ENCODE results near the gene OR2T11.
"Not testable (repeated sequence)": the region's sequence is repeated elsewhere in the genome, so short reads cannot be mapped to it uniquely, and the experiment has no call there.

OR2T11 gene

DNA sequence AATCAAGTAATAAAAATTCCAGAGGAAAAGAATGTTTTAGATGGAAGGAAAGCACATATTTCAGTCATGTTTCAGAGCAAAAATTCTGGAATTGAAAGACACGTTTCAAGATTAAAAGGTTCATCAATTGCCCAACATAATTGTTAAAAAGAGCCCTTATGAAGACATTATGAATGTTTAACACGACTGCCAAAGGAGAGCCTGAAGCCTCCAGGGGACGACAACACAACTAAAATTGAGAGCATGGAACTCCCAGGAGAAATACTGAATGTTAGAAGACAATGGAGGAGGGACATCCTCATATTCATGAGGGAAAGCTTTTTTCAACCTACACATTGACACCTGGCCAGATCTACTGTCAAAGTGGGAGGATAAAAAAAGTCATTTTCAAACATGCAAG lies 16.0 kb downstream of the OR2T11 start:
- peak; percentile 35 to 52 for DNase-seq

DNA sequence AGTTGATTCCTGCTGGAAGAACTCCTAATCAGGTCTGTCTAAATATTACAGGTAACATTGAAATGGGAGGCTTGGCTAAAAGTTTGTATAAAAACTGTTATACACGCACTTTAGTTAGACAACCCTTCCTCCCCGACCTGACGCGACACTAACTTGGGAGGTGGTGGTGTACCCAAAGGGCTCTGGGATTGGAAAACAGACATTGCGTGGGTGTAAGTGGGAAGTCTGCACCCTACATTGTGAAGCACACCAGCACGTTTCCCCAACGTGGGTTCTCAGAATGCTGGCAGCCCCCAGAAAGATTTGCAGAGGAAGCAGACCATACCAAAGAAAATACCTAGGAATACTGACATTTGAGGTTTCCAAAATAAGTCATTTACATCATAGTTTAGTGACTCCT lies 16.8 kb downstream of the OR2T11 start:
- DNase-seq = no peak

DNA sequence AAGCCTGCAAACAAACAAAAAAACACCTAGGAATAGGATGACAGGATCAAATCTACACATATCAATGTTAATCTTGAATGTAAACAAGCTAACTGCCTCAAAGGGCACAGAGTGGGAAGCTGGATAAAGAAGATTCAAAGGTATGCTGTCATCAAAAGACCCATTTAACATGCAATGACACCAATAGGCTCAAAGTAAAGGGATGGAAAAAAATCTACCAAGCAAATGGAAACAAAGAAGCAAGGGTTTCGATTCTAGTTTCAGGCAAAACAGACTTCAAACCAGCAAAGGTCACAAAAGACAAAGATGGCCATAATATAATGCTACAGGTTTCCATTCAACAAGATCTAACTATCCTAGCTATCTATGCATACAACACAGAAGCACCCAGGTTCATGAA lies 21.1 kb downstream of the OR2T11 start:
- no peak for DNase-seq

DNA sequence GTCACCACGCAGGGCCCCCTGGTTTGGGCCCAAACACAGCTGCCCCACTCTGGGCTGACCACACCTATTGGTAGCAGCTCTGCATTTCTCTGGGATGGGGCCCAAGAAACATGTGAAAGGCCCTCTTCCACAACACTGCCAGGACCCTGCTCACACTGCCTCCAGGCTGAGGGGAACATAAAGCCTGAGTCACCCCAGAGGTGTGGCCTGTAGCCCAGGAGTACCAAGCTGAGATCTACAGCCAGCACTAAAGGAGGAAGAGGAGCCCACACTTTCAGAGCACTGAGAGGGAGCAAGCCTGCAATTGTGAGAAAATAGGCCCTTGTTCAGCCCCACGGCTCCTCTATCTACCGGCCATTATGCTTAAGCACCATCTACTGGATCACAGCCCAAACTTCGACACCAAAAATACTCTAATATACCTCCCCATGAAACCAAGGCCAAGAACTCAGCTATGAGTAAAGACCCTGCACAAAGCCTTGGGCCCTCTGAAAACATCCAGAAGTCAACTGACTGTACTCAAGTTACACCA lies 22.9 kb downstream of the OR2T11 start:
- DNase-seq = no peak

DNA sequence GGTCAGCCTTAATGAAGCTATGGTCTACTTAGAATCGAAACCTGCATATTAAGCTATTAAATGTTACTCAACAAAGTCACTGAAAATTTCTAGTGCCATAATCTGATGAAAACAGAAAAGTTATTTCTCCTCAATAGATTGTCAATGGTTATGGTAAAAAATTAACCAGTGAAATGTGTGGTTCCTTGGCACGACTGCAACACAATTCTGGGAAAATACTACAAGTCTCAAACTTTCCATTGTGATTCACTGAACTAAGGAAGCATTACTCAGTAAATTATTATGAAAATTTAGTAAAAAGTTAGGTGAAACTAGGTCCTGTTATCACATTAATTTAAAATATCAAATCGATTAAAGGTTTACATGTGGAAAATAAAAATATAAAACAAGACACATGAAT lies 24.6 kb downstream of the OR2T11 start:
- DNase-seq = no peak

DNA sequence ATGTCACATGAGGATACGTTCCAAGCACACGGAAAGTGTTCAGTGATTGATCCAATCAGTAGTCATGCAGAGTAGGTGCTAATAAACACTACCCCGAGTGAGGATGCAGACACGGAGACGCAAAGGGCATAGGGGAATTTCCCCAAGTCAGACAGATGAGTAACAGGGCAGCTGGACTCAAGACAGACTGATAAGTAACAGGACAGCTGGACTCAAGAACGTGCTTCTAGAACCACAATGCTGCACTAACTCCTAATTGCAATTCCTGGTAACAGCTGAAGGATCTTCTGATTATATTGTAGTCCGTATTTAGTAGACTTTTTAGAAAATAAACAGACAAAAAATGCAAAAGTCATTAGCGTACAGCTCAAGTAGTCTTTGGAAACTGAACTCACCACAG lies 35.5 kb downstream of the OR2T11 start:
- no peak for DNase-seq

DNA sequence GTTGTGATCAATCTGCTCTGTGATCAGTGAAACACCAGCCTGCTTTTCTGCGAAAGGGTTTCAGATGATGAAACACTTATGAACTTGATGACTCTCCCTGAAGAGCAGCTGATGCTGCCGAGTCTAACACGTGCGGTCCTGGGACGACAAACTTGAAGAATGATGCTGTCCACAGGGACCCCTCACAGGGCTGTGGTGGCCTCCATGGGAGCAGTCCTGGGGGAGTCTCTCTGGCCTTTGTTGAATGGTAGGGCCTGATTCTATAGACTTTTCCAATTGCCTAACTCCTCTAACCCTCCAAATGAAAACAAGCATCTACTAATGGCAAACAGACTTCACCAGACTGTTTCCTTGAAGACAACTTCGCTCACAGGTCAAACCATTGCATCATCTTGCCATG lies 37.3 kb downstream of the OR2T11 start, which contains the start of gene OR2T10:
Gene OR2T10 (minus strand): TSS at position 112 of the 400 bp plus-strand sequence. CDS start 3,932 bp downstream, outside the sequence.
- no peak for DNase-seq

DNA sequence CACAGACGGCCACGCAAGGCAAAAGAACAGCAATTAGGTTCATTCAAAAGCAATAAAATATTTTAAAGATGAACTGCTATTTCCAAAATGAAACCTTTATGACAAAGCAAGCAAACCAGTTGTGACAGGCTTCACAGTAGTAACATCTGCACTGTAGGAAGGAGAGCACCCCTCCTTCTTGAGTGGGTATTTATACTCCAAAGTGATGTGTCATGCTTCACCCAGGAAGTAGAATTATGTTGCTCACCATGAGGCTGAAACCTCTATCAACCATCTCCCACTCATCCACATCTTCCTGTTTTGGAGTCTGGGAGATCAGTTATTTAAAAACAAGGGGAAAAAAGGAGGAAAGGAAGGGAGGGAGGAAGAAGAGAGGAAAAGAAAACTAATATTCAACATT lies 38.3 kb downstream of the OR2T11 start:
- DNase-seq = no peak

DNA sequence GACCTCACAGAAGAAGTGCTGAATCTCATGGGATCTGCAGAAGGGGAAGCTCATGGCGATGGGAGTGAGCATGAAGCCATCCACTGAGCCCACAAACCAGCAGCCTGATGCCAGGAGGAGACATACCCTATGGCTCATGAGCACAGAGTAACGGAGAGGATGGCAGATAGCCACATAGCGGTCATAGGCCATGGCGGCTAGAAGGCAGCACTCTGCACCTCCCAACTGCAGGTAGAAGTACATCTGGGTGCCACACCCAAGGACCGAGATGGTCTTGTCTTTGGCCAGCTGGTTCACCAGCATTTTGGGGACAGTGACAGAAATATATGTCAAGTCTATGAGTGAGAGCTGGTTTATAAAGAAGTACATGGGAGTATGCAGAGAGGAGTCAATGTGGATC lies 41.7 kb downstream of the OR2T11 start:
- no peak for DNase-seq

DNA sequence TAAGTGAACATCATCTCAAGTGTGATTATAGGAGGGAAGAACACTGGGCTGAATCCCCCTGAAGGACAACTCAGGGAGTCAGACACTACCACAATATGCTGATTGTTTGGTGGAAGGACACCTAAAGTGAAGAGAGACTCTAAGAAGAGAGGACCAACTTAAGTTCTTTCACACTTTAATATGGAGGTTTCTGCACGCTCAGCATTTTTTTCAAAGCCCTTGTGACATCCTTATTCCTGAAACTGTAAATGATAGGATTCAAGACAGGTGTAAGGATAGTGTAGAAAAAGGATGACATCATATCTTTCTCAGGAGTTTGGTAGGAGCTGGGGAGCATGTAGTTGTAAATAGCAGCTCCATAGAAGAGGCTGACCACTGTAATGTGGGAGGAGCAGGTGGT lies 42.2 kb downstream of the OR2T11 start:
- no peak for DNase-seq

DNA sequence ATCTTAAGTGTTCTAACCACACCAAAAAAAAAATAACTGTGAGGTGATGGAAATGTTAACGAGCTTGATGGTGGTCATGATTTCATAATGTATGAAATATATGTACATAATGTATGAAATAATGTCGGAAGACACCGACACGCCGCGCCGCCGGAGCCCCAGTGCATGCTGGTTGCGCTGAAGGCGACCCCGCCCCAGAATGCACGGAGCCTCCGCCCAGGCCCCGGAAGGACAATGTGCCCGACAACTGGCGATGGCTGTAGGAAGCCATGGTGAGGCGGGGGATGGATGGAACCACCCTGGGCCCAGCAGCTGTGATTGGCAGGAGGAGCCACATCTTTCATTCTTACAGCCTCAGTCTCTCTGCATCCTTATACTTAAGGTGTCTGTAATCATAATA lies 44.8 kb downstream of the OR2T11 start:
- DNase-seq = no peak

DNA sequence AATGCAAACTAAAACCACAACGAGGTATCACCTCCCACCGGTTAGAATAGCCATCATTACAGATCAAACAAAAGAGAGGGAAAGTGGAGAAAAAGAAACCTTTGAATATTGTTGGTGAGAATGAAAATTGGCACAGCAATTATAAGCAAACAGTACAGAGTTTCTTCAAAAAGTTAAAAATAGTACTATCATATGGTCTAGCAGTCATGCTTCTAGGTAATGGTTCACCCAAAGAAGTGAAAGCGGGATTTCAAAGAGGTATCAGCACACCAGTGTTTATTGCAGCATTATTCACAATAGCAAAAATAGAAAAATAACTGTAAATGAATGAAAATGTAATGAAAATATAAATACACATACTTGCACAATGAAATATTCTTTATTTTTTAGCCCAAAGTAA lies 45.6 kb downstream of the OR2T11 start:
- DNase-seq = no peak

DNA sequence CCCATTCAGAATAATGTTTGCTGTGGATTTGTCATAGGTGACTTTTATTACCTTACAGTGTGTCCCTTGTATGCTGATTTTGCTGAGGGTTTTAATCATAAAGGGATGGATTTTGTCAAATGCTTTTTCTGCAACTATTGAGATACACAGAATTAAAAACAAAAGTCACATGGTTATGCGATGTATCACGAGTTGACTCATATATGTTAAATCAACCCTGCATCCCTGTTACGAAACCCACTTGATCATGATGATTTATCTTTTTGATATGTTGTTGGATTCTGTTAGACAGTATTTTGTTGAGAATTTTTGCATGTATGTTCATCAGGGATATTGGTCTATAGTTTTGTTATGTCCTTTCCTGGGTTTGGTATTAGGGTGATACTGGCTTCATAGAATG lies 49.6 kb downstream of the OR2T11 start:
- DNase-seq = no peak

DNA sequence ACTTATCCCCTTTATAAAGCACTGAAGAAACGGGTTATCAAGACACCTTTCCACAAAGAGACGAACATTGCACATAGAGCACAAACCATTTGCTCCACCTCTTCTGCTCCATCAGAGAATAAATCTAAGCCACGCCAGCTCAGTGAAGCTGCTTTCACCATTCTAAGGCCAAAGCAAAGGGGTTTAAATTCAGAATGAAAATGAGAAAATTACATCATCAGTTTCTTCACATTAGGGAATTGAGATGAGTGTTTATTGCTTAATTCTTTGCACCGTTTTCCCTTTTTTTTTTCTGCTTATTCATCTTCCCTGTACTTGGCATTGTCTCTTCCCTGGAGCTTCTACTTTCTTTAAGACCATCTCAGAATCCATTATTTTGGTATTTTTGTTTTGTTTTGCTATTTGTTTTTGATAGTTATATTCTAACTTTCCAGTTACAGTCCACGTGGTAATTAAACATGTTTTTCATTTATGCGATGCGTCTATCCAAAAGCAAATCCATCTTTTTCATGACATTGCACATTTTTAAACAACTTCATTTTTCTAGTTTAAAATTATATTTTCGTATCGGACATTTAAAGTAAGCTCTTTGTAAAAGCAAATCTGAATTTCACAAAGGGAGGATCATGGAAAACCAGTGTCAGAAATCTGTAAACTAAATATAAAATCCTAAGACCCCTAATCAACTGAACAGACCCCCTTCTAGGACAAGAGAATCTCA lies 58.5 kb downstream of the OR2T11 start:
- DNase-seq = no peak

DNA sequence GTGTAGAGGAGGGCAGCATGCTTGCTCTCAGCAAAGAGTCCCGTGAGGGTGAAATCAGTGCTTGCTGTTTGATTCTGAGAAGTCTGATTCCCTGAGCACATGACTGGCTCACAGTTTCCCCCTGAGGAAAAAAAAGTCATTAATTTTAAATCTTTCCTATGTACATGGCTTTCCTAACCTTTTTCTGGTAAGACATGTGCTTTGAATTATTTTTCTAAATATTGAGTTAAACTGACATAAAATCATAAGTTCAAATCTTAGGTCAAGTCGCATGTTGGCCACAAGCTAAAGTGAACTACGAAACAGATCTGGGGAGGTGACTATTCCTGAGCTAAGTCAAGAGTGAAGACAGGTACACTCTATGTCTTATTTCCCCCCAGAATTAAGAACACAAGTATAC lies 60.2 kb downstream of the OR2T11 start, which contains the start of gene OR2T34:
Gene OR2T34 (minus strand): TSS at position 101 of the 400 bp plus-strand sequence. CDS start 0 bp downstream, at position 101.
- DNase-seq = not testable (repeated sequence)

DNA sequence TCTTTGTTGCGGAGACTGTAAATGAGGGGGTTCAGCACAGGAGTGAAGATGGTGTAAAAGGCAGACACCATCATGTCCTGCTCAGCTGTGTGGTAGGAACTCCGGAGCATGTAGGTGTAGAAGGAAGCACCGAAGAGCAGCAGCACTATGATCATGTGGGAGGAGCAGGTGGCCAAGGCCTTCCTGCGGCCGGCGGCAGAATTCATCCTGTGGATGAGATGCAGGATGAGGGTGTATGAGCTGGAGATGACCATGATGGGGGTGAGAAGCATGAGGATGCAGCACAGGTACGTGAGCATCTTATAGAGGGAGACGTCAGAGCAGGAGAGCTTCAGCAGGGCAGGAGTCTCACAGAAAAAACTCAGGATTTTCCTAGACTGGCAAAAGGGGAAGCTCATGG lies 61.0 kb downstream of the OR2T11 start:
- DNase-seq = not testable (repeated sequence)
